Measurements from ENCODE around the gene SEMA4G. TPM values are rescaled to one million over a fixed set of nuclear protein-coding genes. Genes with fewer than 3 reads are reported as not detected.

SEMA4G gene
- total and polyA plus RNA-seq, 2 of the 13 experiments (the other 11 are each of a cell fraction or from before 2014, with no cell fraction given), result 46.2 to 207 TPM

- no peak for TF ChIP-seq RNF219 (CRISPR knock-in tag; IDR thresholded peaks at IDR 0.05)
- no peak for TF ChIP-seq TBX3 (IDR thresholded peaks at IDR 0.05; ENCODE audit: borderline replicate concordance)
- TF ChIP-seq, protein P1, sequence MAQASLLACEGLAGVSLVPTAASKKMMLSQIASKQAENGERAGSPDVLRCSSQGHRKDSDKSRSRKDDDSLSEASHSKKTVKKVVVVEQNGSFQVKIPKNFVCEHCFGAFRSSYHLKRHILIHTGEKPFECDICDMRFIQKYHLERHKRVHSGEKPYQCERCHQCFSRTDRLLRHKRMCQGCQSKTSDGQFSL (CRISPR knock-in tag; IDR thresholded peaks at IDR 0.05), result no peak
- no peak for TF ChIP-seq ZBTB3 (CRISPR knock-in tag; IDR thresholded peaks at IDR 0.05; ENCODE audit: borderline replicate concordance, low read depth)
- TF ChIP-seq HNF4A (CRISPR knock-in tag; IDR thresholded peaks at IDR 0.05), result no peak
- TF ChIP-seq, protein P2, sequence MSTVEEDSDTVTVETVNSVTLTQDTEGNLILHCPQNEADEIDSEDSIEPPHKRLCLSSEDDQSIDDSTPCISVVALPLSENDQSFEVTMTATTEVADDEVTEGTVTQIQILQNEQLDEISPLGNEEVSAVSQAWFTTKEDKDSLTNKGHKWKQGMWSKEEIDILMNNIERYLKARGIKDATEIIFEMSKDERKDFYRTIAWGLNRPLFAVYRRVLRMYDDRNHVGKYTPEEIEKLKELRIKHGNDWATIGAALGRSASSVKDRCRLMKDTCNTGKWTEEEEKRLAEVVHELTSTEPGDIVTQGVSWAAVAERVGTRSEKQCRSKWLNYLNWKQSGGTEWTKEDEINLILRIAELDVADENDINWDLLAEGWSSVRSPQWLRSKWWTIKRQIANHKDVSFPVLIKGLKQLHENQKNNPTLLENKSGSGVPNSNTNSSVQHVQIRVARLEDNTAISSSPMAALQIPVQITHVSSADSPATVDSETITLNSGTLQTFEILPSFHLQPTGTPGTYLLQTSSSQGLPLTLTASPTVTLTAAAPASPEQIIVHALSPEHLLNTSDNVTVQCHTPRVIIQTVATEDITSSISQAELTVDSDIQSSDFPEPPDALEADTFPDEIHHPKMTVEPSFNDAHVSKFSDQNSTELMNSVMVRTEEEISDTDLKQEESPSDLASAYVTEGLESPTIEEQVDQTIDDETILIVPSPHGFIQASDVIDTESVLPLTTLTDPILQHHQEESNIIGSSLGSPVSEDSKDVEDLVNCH (CRISPR knock-in tag; IDR thresholded peaks at IDR 0.05), result no peak
- peak; percentile 7 for TF ChIP-seq AGO1 (IDR thresholded peaks at IDR 0.05; ENCODE audit: low read depth, low read length, poor library complexity, severe bottlenecking)
- TF ChIP-seq JARID2 (CRISPR knock-in tag; IDR thresholded peaks at IDR 0.05; ENCODE audit: insufficient replicate concordance), result no peak
- no peak for TF ChIP-seq ZNF121 (CRISPR knock-in tag; IDR thresholded peaks at IDR 0.05)
- TF ChIP-seq ZMYM2 (CRISPR knock-in tag; IDR thresholded peaks at IDR 0.05), result no peak
- no peak for TF ChIP-seq RARG (CRISPR knock-in tag; IDR thresholded peaks at IDR 0.05; ENCODE audit: low read depth)
- TF ChIP-seq, protein P3, sequence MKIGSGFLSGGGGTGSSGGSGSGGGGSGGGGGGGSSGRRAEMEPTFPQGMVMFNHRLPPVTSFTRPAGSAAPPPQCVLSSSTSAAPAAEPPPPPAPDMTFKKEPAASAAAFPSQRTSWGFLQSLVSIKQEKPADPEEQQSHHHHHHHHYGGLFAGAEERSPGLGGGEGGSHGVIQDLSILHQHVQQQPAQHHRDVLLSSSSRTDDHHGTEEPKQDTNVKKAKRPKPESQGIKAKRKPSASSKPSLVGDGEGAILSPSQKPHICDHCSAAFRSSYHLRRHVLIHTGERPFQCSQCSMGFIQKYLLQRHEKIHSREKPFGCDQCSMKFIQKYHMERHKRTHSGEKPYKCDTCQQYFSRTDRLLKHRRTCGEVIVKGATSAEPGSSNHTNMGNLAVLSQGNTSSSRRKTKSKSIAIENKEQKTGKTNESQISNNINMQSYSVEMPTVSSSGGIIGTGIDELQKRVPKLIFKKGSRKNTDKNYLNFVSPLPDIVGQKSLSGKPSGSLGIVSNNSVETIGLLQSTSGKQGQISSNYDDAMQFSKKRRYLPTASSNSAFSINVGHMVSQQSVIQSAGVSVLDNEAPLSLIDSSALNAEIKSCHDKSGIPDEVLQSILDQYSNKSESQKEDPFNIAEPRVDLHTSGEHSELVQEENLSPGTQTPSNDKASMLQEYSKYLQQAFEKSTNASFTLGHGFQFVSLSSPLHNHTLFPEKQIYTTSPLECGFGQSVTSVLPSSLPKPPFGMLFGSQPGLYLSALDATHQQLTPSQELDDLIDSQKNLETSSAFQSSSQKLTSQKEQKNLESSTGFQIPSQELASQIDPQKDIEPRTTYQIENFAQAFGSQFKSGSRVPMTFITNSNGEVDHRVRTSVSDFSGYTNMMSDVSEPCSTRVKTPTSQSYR (CRISPR knock-in tag; IDR thresholded peaks at IDR 0.05; ENCODE audit: borderline replicate concordance), result no peak; the same call in 1 of the 2 replicates
- TF ChIP-seq ZNF724P (CRISPR knock-in tag; IDR thresholded peaks at IDR 0.05; ENCODE audit: borderline replicate concordance), result no peak
- no peak for TF ChIP-seq SPEN (CRISPR knock-in tag; IDR thresholded peaks at IDR 0.05; ENCODE audit: low read depth)
- TF ChIP-seq BRCA1 (CRISPR knock-in tag; IDR thresholded peaks at IDR 0.05), result no peak
- TF ChIP-seq PCBP1 (IDR thresholded peaks at IDR 0.05; ENCODE audit: borderline replicate concordance, low read depth, low read length), result no peak
- TF ChIP-seq ZNF20 (CRISPR knock-in tag; IDR thresholded peaks at IDR 0.05), result no peak
- TF ChIP-seq ZSCAN9 (CRISPR knock-in tag; IDR thresholded peaks at IDR 0.05; ENCODE audit: borderline replicate concordance), result no peak
- TF ChIP-seq ZFP36 (IDR thresholded peaks at IDR 0.05; ENCODE audit: borderline replicate concordance, low read depth, low read length, partially characterized antibody), result no peak
- TF ChIP-seq ZNF761 (CRISPR knock-in tag; conservative IDR thresholded peaks at IDR 0.05), result 0 out of 2 replicates have a peak, but pooled peaks have one; percentile 9
- TF ChIP-seq FOSL1 (CRISPR knock-in tag; IDR thresholded peaks at IDR 0.05; ENCODE audit: borderline replicate concordance), result no peak
Observed at GRCh38 chr10:101000127-101000914, 31.0 kb downstream of the SEMA4G start (continued).
